ENCODE data around the gene PLD5.

Gene PLD5

GRCh38 chr1:242524571-242525359 is at the start of gene PLD5:
TSS of gene PLD5 (minus strand) at chr1:242524697.
- in situ Hi-C loops (cut with MboI; ENCODE audit: low sequenced_read_pairs), result no loop called here

GRCh38 chr1:242569867-242570266 is 45.4 kb upstream of the PLD5 start:
- in situ Hi-C loops (cut with MboI; ENCODE audit: low sequenced_read_pairs), result no loop called here

- in situ Hi-C loops (cut with MboI; ENCODE audit: low sequenced_read_pairs), result no loop called here
Measured at GRCh38 chr1:242568666-242569065, 44.2 kb upstream of the PLD5 start.

- in situ Hi-C loops (cut with MboI; ENCODE audit: low sequenced_read_pairs), result no loop called here
Measured at GRCh38 chr1:242567596-242567995, 43.1 kb upstream of the PLD5 start.

GRCh38 chr1:242556759-242557158 is 32.3 kb upstream of the PLD5 start:
- in situ Hi-C loops (cut with MboI; ENCODE audit: low sequenced_read_pairs), result no loop called here

GRCh38 chr1:242556276-242556675 is 31.8 kb upstream of the PLD5 start:
- in situ Hi-C loops (cut with MboI; ENCODE audit: low sequenced_read_pairs), result no loop called here

- in situ Hi-C loops (cut with MboI; ENCODE audit: low sequenced_read_pairs), result no loop called here
Measured at GRCh38 chr1:242554577-242554976, 30.1 kb upstream of the PLD5 start.

- in situ Hi-C loops (cut with MboI; ENCODE audit: low sequenced_read_pairs), result no loop called here
Measured at GRCh38 chr1:242546849-242547729, 22.6 kb upstream of the PLD5 start.

GRCh38 chr1:242546441-242546840 is 21.9 kb upstream of the PLD5 start:
- in situ Hi-C loops (cut with MboI; ENCODE audit: low sequenced_read_pairs), result no loop called here

GRCh38 chr1:242544071-242544470 is 19.6 kb upstream of the PLD5 start:
- in situ Hi-C loops (cut with MboI; ENCODE audit: low sequenced_read_pairs), result no loop called here

- in situ Hi-C loops (cut with MboI; ENCODE audit: low sequenced_read_pairs), result no loop called here
Measured at GRCh38 chr1:242542271-242542670, 17.8 kb upstream of the PLD5 start.

GRCh38 chr1:242535986-242536385 is 11.5 kb upstream of the PLD5 start:
- in situ Hi-C loops (cut with MboI; ENCODE audit: low sequenced_read_pairs), result no loop called here

GRCh38 chr1:242534753-242535152 is 10.3 kb upstream of the PLD5 start:
- in situ Hi-C loops (cut with MboI; ENCODE audit: low sequenced_read_pairs), result no loop called here

- in situ Hi-C loops (cut with MboI; ENCODE audit: low sequenced_read_pairs), result no loop called here
Measured at GRCh38 chr1:242530761-242531160, 6.3 kb upstream of the PLD5 start.

- in situ Hi-C loops (cut with MboI; ENCODE audit: low sequenced_read_pairs), result no loop called here
Measured at GRCh38 chr1:242525769-242526168, 1.3 kb upstream of the PLD5 start.

- in situ Hi-C loops (cut with MboI; ENCODE audit: low sequenced_read_pairs), result no loop called here
Measured at GRCh38 chr1:242525360-242525722, 844 bp upstream of the PLD5 start.

- in situ Hi-C loops (cut with MboI; ENCODE audit: low sequenced_read_pairs), result no loop called here
Measured at GRCh38 chr1:242523719-242524570, 552 bp downstream of the PLD5 start.

GRCh38 chr1:242522996-242523718 is 1.3 kb downstream of the PLD5 start:
- in situ Hi-C loops (cut with MboI; ENCODE audit: low sequenced_read_pairs), result no loop called here

GRCh38 chr1:242522304-242522945 is 2.1 kb downstream of the PLD5 start:
- in situ Hi-C loops (cut with MboI; ENCODE audit: low sequenced_read_pairs), result no loop called here

- in situ Hi-C loops (cut with MboI; ENCODE audit: low sequenced_read_pairs), result no loop called here
Measured at GRCh38 chr1:242515555-242515954, 8.9 kb downstream of the PLD5 start.
